Peyer's patch (tissue), 4 donors: ENCODE data around the gene HIVEP2. TPM values are rescaled to one million over a fixed set of nuclear protein-coding genes. Genes with fewer than 3 reads are reported as not detected.
A peak's percentile ranks its signal among the peaks of the same experiment; 100 is the strongest.

ENCODE experiments used
- DNase-seq, 3 donors: peaks; one replicate each; pipeline ENCODE4 v3.0.0-alpha.2; 2017 to 2019
- H3K27ac ChIP-seq, 4 donors: fragments of 200-600 bp; sonication (generic); one replicate each; pipeline ENCODE4 v1.5.1; 2016 to 2019
- H3K27me3 ChIP-seq, 2 donors: fragments of 200-600 bp; sonication (generic); one replicate each; pipeline ENCODE4 v1.5.1; 2019
- H3K36me3 ChIP-seq, 3 donors: fragments of 200-600 bp; sonication (generic); one replicate each; pipeline ENCODE4 v1.5.1; 2016 to 2019
- H3K4me1 ChIP-seq, 4 donors: fragments of 200-600 bp; sonication (generic); one replicate each; pipeline ENCODE4 v1.5.1; 2016 to 2019
- H3K4me3 ChIP-seq, 4 donors: fragments of 200-600 bp; sonication (generic); 1 replicate in 3 of 4; 2 replicates in 1 of 4; pipeline ENCODE4 v1.5.1; 2016 to 2019; ENCODE audit warnings: mild to moderate bottlenecking in 1 of 4
- H3K9me3 ChIP-seq, 4 donors: fragments of 200-600 bp; sonication (generic); one replicate each; pipeline ENCODE4 v1.5.1; 2016 to 2019; ENCODE audit warnings: mild to moderate bottlenecking in 1 of 4
- POLR2A ChIP-seq, 2 donors: fragments of 450-650 bp; IDR thresholded peaks; one replicate each; pipeline ENCODE4 v1.5.1; 2017; ENCODE audit warnings: antibody characterized with exemption in 2 of 2, mild to moderate bottlenecking in 2 of 2, moderate library complexity in 2 of 2
- total RNA-seq, 4 donors: library from RNA; depleted of rRNA; stranded (reverse); fragments of >200 nt; gene quantifications; one replicate each; pipeline ENCODE4 v1.1.0, GENCODE V29; 2016
- TF ChIP-seq, protein P1 (sequence below), 6 experiments: fragments of 450-650 bp in 4 of 6; fragments of 200-600 bp in 2 of 6; sonication (generic) in 1 of 6; IDR thresholded peaks; one replicate each; pipeline ENCODE4 v1.5.1; 2017 to 2019; ENCODE audit warnings: antibody characterized with exemption in 6 of 6, mild to moderate bottlenecking in 3 of 6, moderate library complexity in 1 of 6

HIVEP2 gene
- total RNA-seq, 4 donors from 2014 or later = 14.4 to 35.5 (median 19.5) TPM

DNA sequence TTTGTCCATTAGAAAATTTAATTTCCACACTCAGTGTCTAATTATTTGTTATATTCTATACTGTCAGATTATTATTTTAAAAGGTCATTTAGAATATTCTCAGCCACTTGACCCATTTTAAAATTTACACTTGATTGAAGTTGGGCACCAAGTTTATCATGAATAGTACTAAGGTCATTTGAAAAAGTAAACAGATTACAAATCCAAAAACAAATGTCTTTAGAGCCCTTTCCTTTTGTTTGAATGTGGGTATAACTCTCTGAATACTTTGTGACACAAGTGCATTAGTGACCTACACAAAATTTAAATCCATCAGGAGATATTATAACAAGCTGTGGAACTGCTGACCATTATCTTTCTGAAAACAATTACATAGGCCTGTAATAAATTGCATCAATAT is 11.3 kb downstream of the HIVEP2 start:
- Histone ChIP-seq H3K27ac (peak overlapping the region in 1 of 4 donors; percentile 73), H3K27me3 (no peaks in the 10 kb centered on the region), H3K36me3 (no peaks in the 10 kb centered on the region), H3K9me3 (no peaks in the 10 kb centered on the region), H3K4me1 (peaks cover 0 to 12% (median 9%) of the 10 kb centered on the region in 4 donors), H3K4me3 (no peak overlapping the region)
- no peak for TF ChIP-seq POLR2A (IDR thresholded peaks at IDR 0.05)
- TF ChIP-seq, protein P1, sequence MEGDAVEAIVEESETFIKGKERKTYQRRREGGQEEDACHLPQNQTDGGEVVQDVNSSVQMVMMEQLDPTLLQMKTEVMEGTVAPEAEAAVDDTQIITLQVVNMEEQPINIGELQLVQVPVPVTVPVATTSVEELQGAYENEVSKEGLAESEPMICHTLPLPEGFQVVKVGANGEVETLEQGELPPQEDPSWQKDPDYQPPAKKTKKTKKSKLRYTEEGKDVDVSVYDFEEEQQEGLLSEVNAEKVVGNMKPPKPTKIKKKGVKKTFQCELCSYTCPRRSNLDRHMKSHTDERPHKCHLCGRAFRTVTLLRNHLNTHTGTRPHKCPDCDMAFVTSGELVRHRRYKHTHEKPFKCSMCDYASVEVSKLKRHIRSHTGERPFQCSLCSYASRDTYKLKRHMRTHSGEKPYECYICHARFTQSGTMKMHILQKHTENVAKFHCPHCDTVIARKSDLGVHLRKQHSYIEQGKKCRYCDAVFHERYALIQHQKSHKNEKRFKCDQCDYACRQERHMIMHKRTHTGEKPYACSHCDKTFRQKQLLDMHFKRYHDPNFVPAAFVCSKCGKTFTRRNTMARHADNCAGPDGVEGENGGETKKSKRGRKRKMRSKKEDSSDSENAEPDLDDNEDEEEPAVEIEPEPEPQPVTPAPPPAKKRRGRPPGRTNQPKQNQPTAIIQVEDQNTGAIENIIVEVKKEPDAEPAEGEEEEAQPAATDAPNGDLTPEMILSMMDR (IDR thresholded peaks at IDR 0.05) = no peak
- no peak for DNase-seq

DNA sequence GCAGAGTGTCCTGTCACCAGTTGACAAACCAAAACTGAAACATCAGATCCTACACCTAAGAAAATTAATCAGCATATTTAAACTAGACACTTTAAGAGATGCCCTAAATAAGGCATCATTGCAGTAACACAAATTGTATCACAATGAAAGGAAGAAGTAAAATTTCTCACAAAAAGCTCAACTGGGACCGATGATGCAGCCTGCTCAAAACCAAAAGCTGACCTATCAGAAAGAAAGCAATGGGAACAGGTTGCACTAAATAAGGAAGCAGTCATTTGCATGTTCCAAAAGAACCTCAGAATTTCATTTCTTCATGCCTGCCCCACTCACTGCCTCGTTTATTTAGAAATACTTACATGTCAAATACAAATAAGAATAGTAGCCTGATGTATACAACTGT is 12.1 kb downstream of the HIVEP2 start:
- TF ChIP-seq POLR2A (IDR thresholded peaks at IDR 0.05) = no peak
- TF ChIP-seq, protein P1 (IDR thresholded peaks at IDR 0.05) = no peak
- DNase-seq = no peak
- H3K4me3 ChIP-seq = no peak overlapping the region

DNA sequence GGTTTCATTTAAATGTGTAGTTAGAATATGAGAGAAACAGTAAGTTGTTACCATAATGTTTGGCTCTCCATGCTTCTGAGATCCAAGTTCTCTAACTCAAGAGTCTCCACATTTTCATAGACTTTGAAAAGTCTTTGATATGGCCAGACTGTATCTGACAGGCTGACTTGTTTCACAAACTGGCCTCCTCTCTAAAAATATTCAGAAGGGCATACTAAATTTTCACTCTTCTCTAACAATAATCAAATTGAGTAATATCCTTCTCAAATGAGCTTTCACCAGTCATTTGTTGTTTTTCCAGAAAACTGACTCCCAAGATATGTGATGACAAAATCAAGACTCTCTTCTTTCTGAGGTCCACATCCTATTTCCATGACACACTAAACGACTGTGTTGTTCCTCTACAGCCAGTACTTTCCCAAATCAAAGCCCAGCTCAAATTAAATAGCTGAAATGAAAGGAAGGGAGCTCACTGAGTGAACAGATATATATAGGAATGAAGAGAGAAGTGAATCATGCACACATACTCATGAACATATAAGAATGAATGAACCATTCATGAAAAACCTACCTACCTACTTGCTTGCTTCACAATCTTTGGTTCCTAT is 15.1 kb downstream of the HIVEP2 start:
- Histone ChIP-seq H3K27ac (peak overlapping the region in 1 of 4 donors; percentile 33), H3K4me3 (no peak overlapping the region), H3K9me3 (no peaks in the 10 kb centered on the region), H3K27me3 (no peaks in the 10 kb centered on the region), H3K36me3 (no peaks in the 10 kb centered on the region), H3K4me1 (peaks cover 0 to 21% (median 10%) of the 10 kb centered on the region in 4 donors)
- DNase-seq = no peak
- TF ChIP-seq, protein P1 (IDR thresholded peaks at IDR 0.05) = no peak
- no peak for TF ChIP-seq POLR2A (IDR thresholded peaks at IDR 0.05)

More for the DNA sequence above, 12.1 kb downstream of the HIVEP2 start:
- peaks cover 0 to 20% (median 10%) of the 10 kb centered on the region in 4 donors for H3K4me1 ChIP-seq
- H3K27ac ChIP-seq = peak overlapping the region in 2 of 4 donors; percentile 25 to 73
- no peaks in the 10 kb centered on the region for H3K36me3 ChIP-seq
- no peaks in the 10 kb centered on the region for H3K9me3 ChIP-seq
- H3K27me3 ChIP-seq = no peaks in the 10 kb centered on the region

DNA sequence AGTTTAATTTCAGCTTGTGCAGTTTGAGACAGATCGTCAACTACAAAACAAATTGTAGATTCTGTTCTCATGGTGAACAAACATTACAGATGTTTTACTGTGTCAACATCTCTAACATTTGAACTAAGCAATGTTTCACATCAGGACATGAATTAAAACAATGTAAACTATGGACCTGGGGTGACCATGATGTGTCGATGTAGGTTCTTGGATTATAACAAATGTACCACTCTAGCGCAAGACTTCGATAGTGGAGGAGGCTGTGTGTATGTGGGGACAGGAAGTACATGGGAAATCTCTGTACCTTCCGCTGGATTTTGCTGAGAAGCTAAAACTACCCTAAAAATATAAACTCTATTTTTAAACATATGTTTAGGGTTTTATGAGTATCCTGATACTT is 17.1 kb downstream of the HIVEP2 start:
- Histone ChIP-seq H3K27ac (peak overlapping the region; percentile 93 to 99 (median 96)), H3K4me1 (peaks cover 0 to 12% (median 5%) of the 10 kb centered on the region in 4 donors), H3K27me3 (no peaks in the 10 kb centered on the region), H3K36me3 (no peaks in the 10 kb centered on the region), H3K4me3 (peak overlapping the region; percentile 62 to 86 (median 74)), H3K9me3 (no peaks in the 10 kb centered on the region)
- peak in 1 of 2 donors; percentile 18 for TF ChIP-seq POLR2A (IDR thresholded peaks at IDR 0.05)
- TF ChIP-seq, protein P1 (IDR thresholded peaks at IDR 0.05) = no peak
- no peak for DNase-seq

DNA sequence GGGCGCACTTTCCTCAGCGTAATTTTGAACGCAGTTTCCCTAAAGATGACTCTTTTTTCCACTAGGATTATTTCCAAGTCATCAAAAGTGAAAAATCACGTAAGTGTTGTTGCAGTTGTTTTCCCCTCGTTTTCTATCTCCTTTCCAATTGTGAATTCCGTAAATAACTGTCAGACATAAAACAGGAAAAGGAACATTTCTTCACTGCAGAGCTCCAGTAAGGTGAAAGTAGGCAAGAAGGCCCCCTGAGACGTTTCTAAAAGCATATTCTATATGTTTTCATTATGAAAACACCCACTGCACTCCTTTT is 17.8 kb downstream of the HIVEP2 start:
- TF ChIP-seq POLR2A (IDR thresholded peaks at IDR 0.05) = no peak
- TF ChIP-seq, protein P1 (IDR thresholded peaks at IDR 0.05) = no peak
- DNase-seq = no peak
- Histone ChIP-seq H3K36me3 (no peaks in the 10 kb centered on the region), H3K9me3 (no peaks in the 10 kb centered on the region), H3K27me3 (no peaks in the 10 kb centered on the region), H3K4me3 (peak overlapping the region; percentile 62 to 86 (median 74)), H3K4me1 (peaks cover 0 to 12% (median 3%) of the 10 kb centered on the region in 4 donors), H3K27ac (peak overlapping the region; percentile 93 to 99 (median 96))
